Aorta (tissue), 5 donors: ENCODE measurements around the gene AP4B1. TPM values are rescaled to one million over a fixed set of nuclear protein-coding genes. Genes with fewer than 3 reads are reported as not detected.

ENCODE experiments used
- ATAC-seq: fragments of 200-7000 bp; cut with Tn5 transposase; one replicate; pipeline ENCODE4 v1.9.1; 2022; ENCODE audit warnings: moderate library complexity; ENCODE audit not compliant: low FRiP score
- DNase-seq, 2 donors: peaks; one replicate each; pipeline ENCODE4 v3.0.0-alpha.2; 2020
- H3K27ac ChIP-seq, 2 donors: one replicate each; pipeline ENCODE4 v1.5.1; 2013; ENCODE audit warnings: low read length in 2 of 2, mild to moderate bottlenecking in 2 of 2, moderate library complexity in 2 of 2, control low read depth in 1 of 2, inconsistent platforms in 1 of 2, low read depth in 1 of 2
- H3K27me3 ChIP-seq, 2 donors: one replicate each; pipeline ENCODE4 v1.6.1; 2013; ENCODE audit warnings: control low read depth in 1 of 2, low read length in 1 of 2, mild to moderate bottlenecking in 1 of 2, moderate library complexity in 1 of 2; ENCODE audit not compliant: insufficient read depth in 2 of 2, control insufficient read depth in 1 of 2
- H3K36me3 ChIP-seq, 2 donors: one replicate each; pipeline ENCODE4 v1.6.1; 2013; ENCODE audit warnings: control low read depth in 1 of 2, low read length in 1 of 2, mild to moderate bottlenecking in 1 of 2; ENCODE audit not compliant: insufficient read depth in 2 of 2, control insufficient read depth in 1 of 2
- H3K4me1 ChIP-seq, 2 donors: one replicate each; pipeline ENCODE4 v1.6.1; 2013; ENCODE audit warnings: low read length in 2 of 2, control low read depth in 1 of 2, mild to moderate bottlenecking in 1 of 2, moderate library complexity in 1 of 2; ENCODE audit not compliant: insufficient read depth in 2 of 2, control insufficient read depth in 1 of 2
- H3K4me3 ChIP-seq, 2 donors: one replicate each; pipeline ENCODE4 v1.5.1; 2013; ENCODE audit warnings: low read length in 2 of 2, control low read depth in 1 of 2, mild to moderate bottlenecking in 1 of 2
- H3K9me3 ChIP-seq: one replicate; pipeline ENCODE4 v1.6.1; 2013; ENCODE audit warnings: mild to moderate bottlenecking, low read length; ENCODE audit not compliant: control insufficient read depth
- WGBS, 2 donors: extraction: QIAGEN DNeasy Blood & Tissue Kit; methylation state at CpG; one replicate each; pipeline ENCODE4 v1.1.7; 2013; 5-methylcytosine and 5-hydroxymethylcytosine counted together
- intact Hi-C, 2 donors: fragments of 100-400 bp; cut with DNase I; formaldehyde crosslinking; loops; one replicate each; pipeline versions ENCODE4 v1.14.2 to v1.15.0; 2022
- polyA plus RNA-seq, 2 donors: library from polyadenylated mRNA; stranded (reverse); fragments of 200-250 nt; gene quantifications; one replicate each; pipeline ENCODE4 v1.2.3, GENCODE V29; 2013
- total RNA-seq, 2 donors: library from RNA; stranded (reverse); fragmentation: NEBNext Ultra II Directional; extraction: Animal tissue kit (Norgen Biotek cat#: 25700); gene quantifications; one replicate each; pipeline ENCODE4 v1.2.1, GENCODE V29; 2021
- donor health status: healthy with polysubstance abuse.
- donor health status: Bipolar disorder and iron deficiency.
- donor health status: DM: no; HTN: no; CAD: no.
- donor health status: DM: no; HTN: no; CAD: no.
- donor health status: DM: yes; HTN: yes; CAD: no.

AP4B1 gene
- total and polyA plus RNA-seq, 4 donors: 8.5 to 35.4 (median 20.2) TPM

- no peaks in the 10 kb centered on the region for H3K9me3 ChIP-seq
- WGBS, 2 donors: 68 to 76% methylated on average over 3 of the region's 3 CpGs
- H3K27me3 ChIP-seq: no peaks in the 10 kb centered on the region
- H3K27ac ChIP-seq: no peak overlapping the region
- no peaks in the 10 kb centered on the region for H3K36me3 ChIP-seq
- intact Hi-C loops: no loop called here
- DNase-seq (no peak), ATAC-seq (no peak)
- no peak overlapping the region for H3K4me3 ChIP-seq
- H3K4me1 ChIP-seq: no peaks in the 10 kb centered on the region
Measured at GRCh38 chr1:113850127-113850796, 54.3 kb downstream of the AP4B1 start.

- intact Hi-C loops: no loop called here
- no peak overlapping the region for H3K27ac ChIP-seq
- H3K4me3 ChIP-seq: no peak overlapping the region
- no peak for DNase-seq
- H3K4me1 ChIP-seq: no peaks in the 10 kb centered on the region
- ATAC-seq: no peak
- H3K36me3 ChIP-seq: no peaks in the 10 kb centered on the region
- H3K9me3 ChIP-seq: no peaks in the 10 kb centered on the region
- H3K27me3 ChIP-seq: no peaks in the 10 kb centered on the region
Measured at GRCh38 chr1:113849072-113849471, 55.5 kb downstream of the AP4B1 start.

DNA sequence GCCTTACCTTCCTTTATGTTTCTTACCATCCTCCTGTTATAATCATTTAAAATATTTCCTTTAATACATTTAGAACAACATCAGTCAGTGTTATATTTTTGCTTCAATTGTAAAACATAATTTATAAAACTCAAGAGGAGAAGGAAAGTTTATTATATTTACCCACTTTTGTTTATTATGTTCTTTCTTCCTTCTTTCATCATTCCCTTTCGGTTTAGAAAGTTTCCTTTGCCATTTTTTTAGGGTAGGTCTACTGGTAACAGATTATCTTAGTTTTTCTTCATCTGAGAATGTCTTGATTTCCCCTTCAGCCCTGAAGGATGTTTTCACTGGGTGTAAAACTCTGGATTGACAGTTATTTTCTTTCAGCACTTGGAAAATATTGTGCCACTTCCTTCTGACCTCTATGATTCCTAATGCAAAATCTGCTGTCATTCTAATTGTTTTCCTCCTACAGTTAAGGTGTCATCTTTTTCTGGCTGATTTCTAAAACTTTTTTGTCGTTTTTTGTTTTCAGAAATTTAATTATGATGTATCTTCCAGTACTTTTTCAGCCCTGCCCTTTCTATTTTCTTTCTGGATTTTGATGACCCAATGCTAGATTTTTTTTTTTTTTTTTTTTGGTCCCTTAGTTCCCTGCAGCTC is 58.1 kb downstream of the AP4B1 start:
- 72 to 76% methylated on average over 2 of the region's 2 CpGs for WGBS, 2 donors
- ATAC-seq (no peak), DNase-seq (no peak)
- intact Hi-C loops: no loop called here
- H3K27ac ChIP-seq: no peak overlapping the region
- no peaks in the 10 kb centered on the region for H3K36me3 ChIP-seq
- no peaks in the 10 kb centered on the region for H3K4me1 ChIP-seq
- no peaks in the 10 kb centered on the region for H3K9me3 ChIP-seq
- H3K27me3 ChIP-seq: no peaks in the 10 kb centered on the region
- H3K4me3 ChIP-seq: no peak overlapping the region

Other genes with a start within 250 kb of the AP4B1 start
- gene PHTF1, start 145.3 kb downstream of the AP4B1 start, total RNA-seq: 10 to 100 TPM; 15.0 to 26.3 TPM
- gene PHTF1, start 145.3 kb downstream of the AP4B1 start, polyA plus RNA-seq: 1 to 10 TPM; 2.8 to 8.7 TPM
- 10 to 100 TPM; 17.1 to 22.5 TPM for gene RSBN1, start 92.3 kb downstream of the AP4B1 start, total RNA-seq
- 1 to 10 TPM; 3.6 to 5.2 TPM for gene RSBN1, start 92.3 kb downstream of the AP4B1 start, polyA plus RNA-seq
- gene PTPN22, start 33.1 kb downstream of the AP4B1 start, total RNA-seq: 1 to 10 TPM; 4.7 to 6.7 TPM
- gene PTPN22, start 33.1 kb downstream of the AP4B1 start, polyA plus RNA-seq: under 1 TPM; 0.50 to 0.59 TPM
- gene BCL2L15, start 17.2 kb downstream of the AP4B1 start, total RNA-seq: 1 to 10 TPM in 1 of 2 donors, under 1 TPM in 1; 0.36 to 2.2 TPM
- 10 to 100 TPM in 1 of 2 donors, under 1 TPM in 1; 0.38 to 36.1 TPM for gene BCL2L15, start 17.2 kb downstream of the AP4B1 start, polyA plus RNA-seq
- 1 to 10 TPM; 4.2 to 6.3 TPM for gene DCLRE1B, start 527 bp upstream of the AP4B1 start, total RNA-seq
- 1 to 10 TPM; 1.9 to 2.6 TPM for gene DCLRE1B, start 527 bp upstream of the AP4B1 start, polyA plus RNA-seq
- gene HIPK1, start 24.5 kb upstream of the AP4B1 start, total RNA-seq: 10 to 100 TPM; 71.1 to 75.3 TPM
- gene HIPK1, start 24.5 kb upstream of the AP4B1 start, polyA plus RNA-seq: 10 to 100 TPM; 14.9 to 19.7 TPM
- 10 to 100 TPM; 19.8 to 96.1 TPM for gene OLFML3, start 74.7 kb upstream of the AP4B1 start, total RNA-seq
- gene OLFML3, start 74.7 kb upstream of the AP4B1 start, polyA plus RNA-seq: 10 to 100 TPM; 17.3 to 20.4 TPM
- gene SYT6, start 249.1 kb upstream of the AP4B1 start, total RNA-seq: under 1 TPM in 1 of 2 donors, not detected in 1; 0.12 TPM
- not detected for gene SYT6, start 249.1 kb upstream of the AP4B1 start, polyA plus RNA-seq